Right forelimb (tissue), 1 donor: Measurements from ENCODE around the gene KRTAP3-2.
A peak's percentile ranks its signal among the peaks of the same experiment; 100 is the strongest.

ENCODE experiments used
- DNase-seq: peaks from one replicate; pipeline ENCODE4 v3.0.0-alpha.2; 2018

Gene KRTAP3-2

DNA sequence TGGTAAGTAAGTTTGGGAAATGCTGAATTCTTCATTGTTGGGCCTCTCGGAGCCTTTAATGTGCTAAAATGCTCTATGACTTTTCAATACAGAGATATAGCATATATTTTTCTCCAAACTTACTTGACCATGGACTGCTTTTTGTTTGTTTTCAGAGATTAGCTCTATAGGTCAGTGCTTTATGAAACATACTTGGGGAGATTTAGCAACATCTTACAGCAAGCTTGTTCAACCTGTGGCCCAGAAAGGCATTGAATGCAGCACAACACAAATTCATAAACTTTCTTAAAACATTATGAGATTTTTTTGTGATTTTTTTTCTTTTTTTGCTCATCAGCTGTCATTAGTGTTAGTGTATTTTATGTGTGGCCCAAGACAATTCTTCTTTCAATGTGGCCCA lies 10.2 kb upstream of the KRTAP3-2 start:
- no peak for DNase-seq

- no peak for DNase-seq
These were observed 9.6 kb upstream of the KRTAP3-2 start for GRCh38 chr17:41009301-41009760.

- DNase-seq = no peak
These were observed 9.1 kb upstream of the KRTAP3-2 start, which contains the start of gene KRTAP3-1 for GRCh38 chr17:41008811-41009210. Gene KRTAP3-1, minus strand, starts transcription at chr17:41009128. Its CDS starts 54 bp downstream, at chr17:41009074.

DNA sequence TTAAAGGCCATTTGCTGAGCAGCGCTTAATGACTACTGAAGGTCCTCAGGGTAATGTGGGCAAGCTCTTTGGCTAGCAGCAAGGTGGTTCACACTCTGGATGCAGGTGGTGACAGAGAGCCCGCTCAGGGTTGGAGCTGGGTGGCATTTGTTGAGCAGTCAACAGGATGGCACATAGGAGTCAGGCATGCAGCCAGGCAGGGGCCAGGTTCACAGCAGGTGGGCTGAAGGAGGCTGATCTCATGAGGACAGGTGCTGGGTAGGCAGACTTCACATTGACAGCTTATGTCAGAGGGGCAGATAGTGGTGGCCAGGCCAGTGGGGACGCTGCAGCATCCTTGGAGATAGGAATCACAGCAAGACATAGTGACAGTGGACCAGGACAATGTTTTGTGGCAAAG lies 4.7 kb upstream of the KRTAP3-2 start:
- DNase-seq = no peak

DNA sequence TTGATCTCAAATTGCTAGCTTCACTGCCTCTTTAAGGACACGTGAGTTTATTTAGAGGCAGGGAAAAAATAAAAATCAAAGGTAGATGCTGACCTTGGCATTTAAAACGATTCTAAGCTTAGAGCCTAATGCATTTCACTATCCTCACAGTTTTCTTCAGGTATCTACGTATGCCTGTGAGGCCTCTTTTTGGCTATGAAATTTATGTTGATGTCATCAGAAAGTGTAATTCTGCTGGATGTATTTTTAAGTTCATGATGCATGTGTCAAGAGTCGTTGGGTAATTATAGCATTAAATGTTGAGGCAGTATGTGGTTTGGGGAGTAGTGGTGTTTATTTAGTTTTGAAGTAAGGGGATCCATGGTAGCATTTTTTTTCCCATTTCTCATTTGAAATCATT lies 4.2 kb upstream of the KRTAP3-2 start:
- DNase-seq = no peak

- no peak for DNase-seq
These were observed 3.1 kb upstream of the KRTAP3-2 start for GRCh38 chr17:41002814-41003213.

DNA sequence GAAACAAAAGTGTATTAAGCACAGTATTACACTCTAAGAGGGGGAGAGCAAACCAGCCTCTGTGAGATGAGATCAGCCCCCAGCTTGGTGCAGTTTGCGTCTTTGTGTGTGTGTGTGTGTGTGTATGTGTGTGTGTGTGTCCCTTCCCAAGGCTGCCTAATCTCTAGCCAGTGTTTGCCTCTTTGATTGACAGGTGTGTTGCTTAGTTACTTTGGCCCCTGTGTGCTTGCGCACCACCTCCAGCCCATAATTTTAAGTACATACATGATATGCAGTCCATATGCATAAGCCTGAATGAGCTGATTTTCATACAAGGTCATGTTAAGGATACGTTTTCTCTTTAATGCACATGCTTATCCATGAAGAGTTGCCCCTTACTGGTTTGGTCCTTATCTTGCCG lies 2.1 kb upstream of the KRTAP3-2 start:
- no peak for DNase-seq

GRCh38 chr17:40997361-40997760 lies 2.3 kb downstream of the KRTAP3-2 start:
- no peak for DNase-seq

DNA sequence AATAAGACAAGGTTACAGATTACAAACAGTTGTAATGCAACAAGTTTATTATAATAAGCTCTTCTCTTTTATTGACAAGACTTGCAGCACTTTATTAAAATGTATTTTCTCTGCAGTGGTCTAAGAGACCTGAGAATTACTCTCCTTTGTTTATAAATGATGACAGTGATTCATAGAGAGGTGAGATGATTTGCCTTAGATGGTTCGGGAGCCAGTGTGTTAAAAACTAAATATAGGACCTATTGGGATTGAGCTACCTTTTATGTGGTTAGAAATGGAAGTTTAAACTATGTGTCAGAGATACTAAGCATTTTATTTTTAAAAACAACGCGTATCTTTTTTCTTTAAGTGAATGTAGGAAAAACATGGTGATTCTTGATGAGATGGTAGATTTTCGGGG lies 2.9 kb downstream of the KRTAP3-2 start:
- no peak for DNase-seq

DNA sequence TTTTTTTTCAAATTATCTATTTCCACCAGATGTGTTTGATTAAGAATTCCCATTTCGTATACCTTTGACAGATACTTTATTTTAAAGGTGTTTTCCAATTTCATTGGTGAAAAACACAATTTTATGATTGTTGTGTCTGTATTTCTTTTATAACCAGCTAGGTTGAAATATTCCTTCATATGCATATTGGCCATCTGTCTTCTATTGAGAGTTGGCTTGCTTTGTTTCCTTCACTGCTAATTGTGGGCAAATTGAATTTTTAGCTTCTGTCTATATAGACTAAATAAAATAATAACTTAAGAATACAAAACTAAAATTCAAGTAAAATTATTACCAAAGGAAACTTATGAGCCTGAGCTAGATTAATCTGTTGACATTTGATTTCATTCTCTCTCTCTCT lies 4.6 kb downstream of the KRTAP3-2 start:
- DNase-seq = no peak

DNA sequence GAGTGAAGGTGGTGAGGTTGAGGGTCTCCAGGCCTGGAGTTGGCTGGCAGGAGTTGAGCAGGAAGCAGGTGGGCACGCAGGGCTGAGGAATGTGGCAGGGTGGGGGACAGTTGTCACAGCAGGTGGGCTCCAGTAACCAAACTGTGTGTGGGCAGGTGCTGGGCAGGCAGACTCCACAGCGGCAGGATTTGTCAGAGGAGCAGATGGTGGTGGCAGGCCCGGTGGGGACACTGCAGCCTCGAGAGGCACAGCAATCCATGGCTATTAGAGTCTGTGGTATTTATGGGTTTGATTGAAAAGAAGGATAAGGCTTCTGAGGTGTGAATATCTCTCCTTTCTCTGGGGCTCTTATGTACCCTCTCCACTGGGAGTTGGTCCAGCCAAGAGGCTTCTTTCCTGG lies 5.9 kb downstream of the KRTAP3-2 start, which contains the start of gene KRTAP3-3:
Gene KRTAP3-3, minus strand, starts transcription at position 326 of the 400 bp plus-strand sequence. Its CDS starts 67 bp downstream, at position 259.
- no peak for DNase-seq

- no peak for DNase-seq
These were observed 6.6 kb downstream of the KRTAP3-2 start for GRCh38 chr17:40993084-40993483.

- no peak for DNase-seq
These were observed 7.0 kb downstream of the KRTAP3-2 start for GRCh38 chr17:40992666-40993065.

GRCh38 chr17:40986920-40987319 lies 12.8 kb downstream of the KRTAP3-2 start:
- no peak for DNase-seq

- DNase-seq = no peak
These were observed 15.5 kb downstream of the KRTAP3-2 start, which contains the start of gene KRT40 for GRCh38 chr17:40984226-40984625. Gene KRT40, minus strand, starts transcription at chr17:40984326. Its CDS starts 53 bp downstream, at chr17:40984273.

- no peak for DNase-seq
These were observed 18.6 kb downstream of the KRTAP3-2 start for GRCh38 chr17:40981115-40981514.

DNA sequence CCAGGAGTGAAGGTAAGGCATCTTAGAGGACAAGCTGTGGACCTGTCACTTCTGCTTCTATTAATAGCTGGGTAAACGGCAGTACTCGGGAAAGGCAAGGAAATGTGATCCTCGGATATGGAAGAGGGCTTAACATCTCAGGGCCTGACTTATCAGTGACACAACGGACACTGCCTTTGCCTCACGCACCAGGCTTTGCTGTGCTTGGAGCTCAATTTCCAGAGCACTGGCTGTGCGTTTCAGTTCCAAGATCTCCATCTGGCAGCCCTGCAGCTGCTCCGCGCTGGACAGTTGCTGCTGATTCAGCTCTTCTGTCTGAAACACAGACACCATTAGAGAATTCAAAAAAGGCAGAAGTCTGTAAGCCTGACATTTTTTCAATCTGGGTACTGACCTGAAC lies 19.1 kb downstream of the KRTAP3-2 start:
- peak; percentile 69 for DNase-seq

DNA sequence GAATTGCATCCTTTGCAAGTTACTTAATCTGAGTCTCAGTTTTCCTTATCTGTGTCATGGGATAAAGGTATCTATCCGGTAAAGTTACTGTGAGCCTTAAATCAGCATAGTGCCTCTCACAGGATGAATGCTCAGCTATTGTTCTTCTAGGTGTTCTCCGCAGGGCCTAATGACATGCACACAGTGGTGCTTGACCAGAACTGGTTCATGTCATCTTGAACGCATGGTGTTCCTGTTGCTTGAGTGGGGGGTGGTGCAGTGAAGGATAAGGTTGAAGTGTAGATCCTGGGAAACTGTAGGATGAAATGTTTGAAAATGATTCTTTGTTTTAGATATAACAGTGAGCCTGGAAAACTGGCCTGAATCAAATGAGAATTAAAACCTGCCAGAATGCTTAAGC lies 19.6 kb downstream of the KRTAP3-2 start:
- DNase-seq = no peak

GRCh38 chr17:40978575-40979151 lies 21.0 kb downstream of the KRTAP3-2 start:
- DNase-seq = no peak

GRCh38 chr17:40975516-40975915 lies 24.2 kb downstream of the KRTAP3-2 start:
- no peak for DNase-seq

DNA sequence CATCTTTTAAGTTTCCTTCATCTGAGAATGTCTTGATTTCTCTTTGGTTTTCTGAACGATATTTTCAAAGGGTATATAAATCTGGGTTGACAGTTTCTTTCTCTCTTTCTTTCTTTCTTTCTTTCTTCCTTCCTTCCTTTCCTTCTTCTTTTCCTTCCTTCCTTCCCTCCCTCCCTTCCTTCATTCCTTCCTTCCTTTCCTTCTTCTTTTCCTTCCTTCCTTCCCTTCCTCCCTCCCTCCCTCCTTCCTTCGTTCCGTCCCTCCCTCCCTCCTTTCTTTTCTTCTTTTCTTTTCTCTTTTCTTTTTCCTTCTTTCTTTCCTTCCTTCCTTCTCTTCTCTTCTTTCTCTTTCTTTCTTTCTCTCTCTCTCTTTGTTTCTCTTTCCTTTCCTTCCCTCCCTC lies 25.3 kb downstream of the KRTAP3-2 start:
- DNase-seq = no peak

- no peak for DNase-seq
These were observed 32.1 kb downstream of the KRTAP3-2 start for GRCh38 chr17:40967582-40967981.

DNA sequence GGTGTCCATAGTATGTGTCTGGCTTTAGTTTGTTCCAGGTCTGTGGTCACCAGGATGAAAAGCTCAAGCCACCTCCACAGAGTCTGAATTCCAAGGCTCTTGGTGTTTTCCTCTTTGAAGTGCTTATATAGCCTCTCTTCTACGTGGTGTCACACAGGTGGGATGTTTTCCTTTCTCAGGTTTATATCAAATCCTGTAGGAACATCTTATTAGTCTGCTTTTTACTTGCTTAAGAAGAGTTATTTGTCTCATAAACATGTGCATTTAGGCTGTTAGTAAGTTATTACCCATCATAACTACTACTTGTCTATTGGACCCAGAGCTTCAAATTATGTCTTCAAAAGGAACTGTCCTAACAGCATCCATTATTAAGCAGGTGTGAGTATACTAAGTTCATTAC lies 32.9 kb downstream of the KRTAP3-2 start, which contains the start of gene KRT39:
Gene KRT39, minus strand, starts transcription at position 101 of the 400 bp plus-strand sequence. Its CDS starts 92 bp downstream, at position 9.
- no peak for DNase-seq

GRCh38 chr17:40963838-40964237 lies 35.9 kb downstream of the KRTAP3-2 start:
- no peak for DNase-seq

DNA sequence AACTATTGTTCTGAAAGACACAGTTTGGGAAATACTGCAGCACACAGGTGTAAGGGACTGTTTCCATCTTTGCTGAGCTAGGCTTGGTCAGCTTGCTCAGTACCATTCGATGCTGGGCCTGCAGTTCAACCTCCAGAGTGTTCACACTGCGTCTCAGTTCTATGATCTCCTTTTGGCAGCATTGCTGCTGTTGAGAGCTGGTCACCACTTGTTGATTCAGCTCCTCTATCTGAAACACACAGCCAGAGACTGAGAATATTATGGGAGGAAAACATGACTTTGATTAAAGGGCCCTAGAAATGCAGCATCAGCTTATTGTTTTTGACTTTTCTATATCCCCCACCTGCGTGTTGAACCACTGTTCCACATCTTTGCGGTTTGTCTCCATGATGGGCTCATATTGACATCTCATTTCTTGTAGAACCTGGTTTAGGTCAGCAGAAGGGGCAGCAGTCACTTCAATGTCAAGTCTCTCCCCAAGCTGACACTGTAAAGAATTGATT lies 37.6 kb downstream of the KRTAP3-2 start:
- DNase-seq = no peak
